Muscle of back (tissue), 11 donors: Measurements from ENCODE around the gene NXPH1. TPM values are rescaled to one million over a fixed set of nuclear protein-coding genes. Genes with fewer than 3 reads are reported as not detected.
"Not testable (repeated sequence)": the region's sequence is repeated elsewhere in the genome, so short reads cannot be mapped to it uniquely, and the experiment has no call there.

Experiments used
- DNase-seq, 3 donors: peaks; one replicate each; pipeline versions ENCODE4 v3.0.0 to v3.0.0-alpha.2; 2013
- polyA plus RNA-seq, 10 donors: library from polyadenylated mRNA; unstranded; fragments of 120-200 nt; gene quantifications; one replicate each; pipeline ENCODE4 v1.2.1, GENCODE V29; 2013; ENCODE audit not compliant: insufficient read length in 10 of 10

NXPH1 gene
- polyA plus RNA-seq, 10 donors: 0.10 TPM; not detected in 9

DNA sequence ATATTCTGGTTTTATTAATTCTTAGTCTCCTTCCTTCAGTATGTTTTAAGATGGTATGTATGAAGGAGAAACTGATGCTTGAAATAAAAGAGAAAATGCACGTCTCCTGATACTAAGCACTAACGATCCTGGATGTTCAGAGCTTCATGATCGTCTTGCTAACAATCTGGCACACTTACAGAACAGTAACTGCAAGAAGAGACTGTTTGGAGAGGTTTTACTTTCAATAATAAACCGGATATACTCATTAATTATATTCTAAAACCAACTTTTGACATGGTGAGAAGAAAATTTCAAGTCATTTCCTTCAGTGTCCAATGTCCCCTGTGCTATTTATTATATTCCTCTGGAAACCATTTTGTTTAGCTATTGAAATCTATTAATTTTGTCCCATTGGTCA, 251.0 kb downstream of the NXPH1 start:
- no peak for DNase-seq

DNA sequence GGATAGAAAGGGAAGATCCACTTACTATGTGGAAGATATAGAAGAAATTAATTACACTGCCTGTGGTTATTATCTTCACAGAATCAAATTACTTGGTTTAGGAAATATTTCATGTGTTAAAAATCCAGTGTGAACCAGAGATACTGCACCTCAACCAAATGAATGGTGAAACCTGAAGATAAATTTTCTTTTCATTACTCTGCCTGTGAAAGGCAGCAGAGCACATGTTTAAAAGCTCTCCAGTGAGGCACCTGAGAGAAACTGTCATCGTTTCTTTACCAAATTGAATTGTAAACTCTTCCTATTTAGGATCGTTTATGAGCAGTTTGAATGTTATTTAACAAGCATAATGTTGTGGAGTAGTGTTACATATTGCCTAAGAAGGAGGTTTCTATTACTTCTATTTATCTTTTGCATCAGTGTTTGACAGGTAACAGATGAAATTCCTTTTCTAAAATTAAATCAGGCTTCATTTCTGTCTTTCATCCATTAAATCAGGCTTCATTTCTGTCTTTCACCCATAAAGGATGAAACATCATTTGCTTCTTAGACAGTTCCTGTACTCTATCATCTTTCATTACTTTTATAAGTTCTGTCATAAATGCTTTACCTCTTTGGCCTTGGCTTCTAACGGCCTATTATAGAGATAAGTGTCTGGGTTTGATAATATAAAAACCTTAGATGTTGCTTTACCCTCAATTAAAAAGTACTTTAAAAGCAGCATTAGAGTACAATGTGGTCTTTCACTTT, 266.6 kb downstream of the NXPH1 start:
- DNase-seq: no peak

DNA sequence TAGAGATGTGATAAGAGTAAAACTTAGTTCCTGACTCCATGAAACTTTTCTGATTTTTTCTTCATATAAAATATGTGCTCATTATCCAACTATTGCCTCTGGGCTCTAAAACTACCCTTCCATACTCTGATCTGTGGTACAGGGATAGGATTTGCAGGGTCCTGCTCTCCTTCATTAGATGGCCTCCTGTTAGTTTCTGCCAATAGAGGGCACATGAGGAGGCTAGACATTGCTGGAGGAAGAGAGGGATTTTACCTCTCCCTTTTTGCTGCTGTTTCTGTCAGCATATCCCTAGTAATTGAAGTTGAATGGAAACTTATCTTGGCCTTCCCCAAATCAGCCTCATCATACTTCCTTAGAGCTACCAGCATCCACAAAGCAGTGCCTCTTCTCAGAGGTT, 269.4 kb downstream of the NXPH1 start:
- no peak for DNase-seq

DNA sequence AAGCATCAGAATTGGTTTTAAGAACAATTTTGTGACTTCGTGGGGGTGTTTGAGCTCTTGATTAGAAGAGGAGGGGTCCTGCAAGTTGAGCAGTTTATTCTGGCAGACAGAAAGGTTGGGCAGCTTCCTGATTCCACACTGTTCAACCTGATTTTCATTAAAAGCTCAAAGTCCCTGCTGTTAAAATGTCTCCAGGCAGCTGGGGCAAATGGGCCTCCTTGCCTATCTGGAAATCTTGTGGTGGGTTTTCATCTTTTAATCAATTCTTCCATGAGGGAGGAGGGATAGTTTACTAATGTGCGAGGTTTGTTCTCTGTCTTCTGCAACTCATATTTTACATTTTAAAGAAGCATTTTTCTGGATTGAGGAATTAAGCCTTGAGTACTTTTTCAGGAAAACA, 276.7 kb downstream of the NXPH1 start:
- DNase-seq: no peak

DNA sequence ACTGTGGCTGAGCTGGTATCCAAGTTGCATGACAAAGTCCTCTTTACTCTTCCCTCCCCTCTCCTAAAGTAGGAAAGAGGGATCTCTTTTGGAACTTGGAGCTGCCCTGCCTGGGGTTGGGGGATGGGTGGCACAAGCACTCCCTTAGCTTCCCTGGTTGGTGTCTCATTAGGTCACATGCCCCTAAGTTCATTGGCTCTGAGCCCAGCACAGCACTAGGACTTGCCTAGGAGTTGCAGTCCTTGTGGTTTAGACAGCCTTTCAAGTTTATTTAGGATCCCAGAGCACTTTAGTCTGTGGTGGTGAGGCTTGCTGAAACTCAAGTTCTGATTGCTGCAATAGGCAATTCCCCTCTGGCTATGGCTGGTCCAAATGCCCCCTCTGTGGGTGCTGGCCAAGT, 281.4 kb downstream of the NXPH1 start:
- DNase-seq: no peak

DNA sequence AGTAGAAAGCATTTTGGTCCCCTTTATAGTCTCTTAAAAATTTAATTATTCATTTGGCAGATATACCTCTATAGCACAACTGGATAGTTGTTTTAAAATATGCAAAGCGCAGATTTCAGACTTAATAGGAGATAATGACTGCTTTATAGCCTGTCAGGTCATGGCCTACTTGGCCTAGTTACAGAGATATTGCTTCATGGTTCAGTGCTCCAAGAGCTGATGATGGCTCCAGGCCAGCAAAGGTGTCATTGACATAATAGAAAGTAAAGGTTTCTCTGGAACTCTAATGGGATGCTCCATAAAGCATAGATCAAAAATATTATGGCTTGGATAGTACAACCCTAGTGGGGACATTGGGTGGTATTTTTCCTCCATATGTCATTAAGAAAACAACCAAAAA, 285.7 kb downstream of the NXPH1 start:
- no peak for DNase-seq

DNA sequence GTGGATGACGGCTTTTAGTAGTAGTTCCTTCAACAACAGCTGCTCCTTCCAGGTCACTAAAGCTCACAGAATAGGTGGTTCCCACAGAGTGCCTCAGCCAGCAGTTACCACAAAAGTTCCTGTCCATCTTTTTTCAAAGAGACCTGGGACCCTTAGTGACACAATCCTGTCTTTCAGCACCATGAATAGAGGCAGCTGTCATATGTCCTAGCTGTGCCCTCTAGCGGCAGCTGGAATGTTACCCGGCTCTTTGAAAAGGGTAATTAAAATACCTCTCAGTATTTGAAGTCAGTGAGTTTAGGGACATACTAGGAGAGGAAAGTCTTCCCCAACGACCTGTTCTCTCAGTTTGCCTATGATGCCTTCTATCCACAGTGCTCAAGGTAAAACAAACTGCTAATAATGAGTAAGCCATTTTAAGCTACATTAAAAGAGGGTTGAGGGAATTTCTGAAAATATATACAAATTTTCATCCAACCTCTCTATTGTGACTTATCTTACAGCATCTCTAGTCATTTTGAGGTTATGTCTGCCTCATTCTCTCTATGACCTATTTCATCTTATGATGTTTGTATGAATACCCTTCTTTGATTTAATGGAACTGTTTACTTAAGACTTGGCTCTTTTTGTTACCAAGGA, 290.8 kb downstream of the NXPH1 start:
- DNase-seq: peak in 2 of 3 donors; percentile 1 to 11

DNA sequence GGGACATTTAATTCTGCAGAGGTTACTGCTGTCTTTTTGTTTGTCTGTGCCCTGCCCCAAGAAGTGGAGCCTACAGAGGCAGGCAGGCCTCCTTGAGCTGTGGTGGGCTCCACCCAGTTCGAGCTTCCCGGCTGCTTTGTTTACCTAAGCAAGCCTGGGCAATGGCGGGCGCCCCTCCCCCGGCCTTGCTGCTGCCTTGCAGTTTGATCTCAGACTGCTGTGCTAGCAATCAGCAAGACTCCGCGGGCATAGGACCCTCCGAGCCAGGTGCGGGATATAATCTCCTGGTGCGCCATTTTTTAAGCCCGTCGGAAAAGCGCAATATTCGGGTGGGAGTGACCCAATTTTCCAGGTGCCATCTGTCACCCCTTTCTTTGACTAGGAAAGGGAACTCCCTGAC, 298.3 kb downstream of the NXPH1 start:
- not testable (repeated sequence) for DNase-seq

DNA sequence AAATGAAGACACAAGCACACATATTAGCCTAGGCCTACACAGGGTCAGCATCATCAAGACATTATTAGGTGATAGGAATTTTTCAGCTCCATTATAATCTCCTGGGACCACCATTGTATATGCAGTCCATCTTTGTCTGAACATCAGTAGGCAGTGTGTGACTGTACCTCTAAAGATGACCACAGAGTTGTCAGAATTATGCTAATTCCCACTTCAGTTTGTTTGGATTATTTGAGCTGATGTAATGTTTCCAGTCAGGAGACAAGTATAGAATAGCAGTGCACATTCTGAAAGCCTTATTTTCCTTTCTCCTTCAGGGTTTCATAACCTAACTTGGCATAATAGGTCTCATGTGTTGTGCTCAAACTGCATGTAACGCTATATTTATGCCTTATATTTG, 306.4 kb downstream of the NXPH1 start:
- DNase-seq: no peak

DNA sequence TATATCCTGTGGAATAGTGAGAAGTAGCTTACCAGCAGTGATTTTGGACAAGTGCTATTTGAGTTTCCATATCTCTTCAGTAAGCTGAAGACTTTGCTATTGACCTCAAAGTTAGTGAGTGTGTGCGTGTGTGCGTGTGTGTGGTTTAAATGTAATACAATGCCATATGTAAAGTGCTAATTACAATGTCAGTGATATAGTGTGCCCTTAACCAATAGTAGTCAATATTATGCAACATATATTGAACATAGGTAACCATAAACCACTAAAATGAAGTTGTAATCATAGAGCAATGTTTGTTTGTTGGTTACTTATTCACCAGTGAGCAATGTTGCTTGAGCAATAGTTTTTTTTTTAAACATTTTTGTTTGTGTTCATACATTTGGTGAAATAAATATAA, 309.4 kb downstream of the NXPH1 start:
- DNase-seq: no peak

DNA sequence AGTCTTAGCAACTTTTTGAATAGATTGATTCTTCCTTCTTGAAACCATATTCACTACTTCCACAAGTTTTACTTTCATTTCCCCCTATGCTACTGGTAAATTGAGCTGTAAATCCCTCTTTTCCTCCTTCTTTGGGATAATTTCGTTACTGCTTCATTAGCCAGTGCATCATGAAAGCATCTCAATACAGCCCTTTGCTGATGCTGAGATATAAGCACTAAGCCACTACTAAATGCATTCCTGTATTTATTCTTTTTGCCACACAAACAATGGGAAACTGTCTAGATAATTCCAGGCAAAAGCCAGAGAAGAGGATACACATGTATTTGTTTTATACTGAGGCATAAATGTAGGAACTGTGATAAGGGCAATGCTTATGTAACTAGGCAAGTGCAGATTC, 313.9 kb downstream of the NXPH1 start:
- no peak for DNase-seq

DNA sequence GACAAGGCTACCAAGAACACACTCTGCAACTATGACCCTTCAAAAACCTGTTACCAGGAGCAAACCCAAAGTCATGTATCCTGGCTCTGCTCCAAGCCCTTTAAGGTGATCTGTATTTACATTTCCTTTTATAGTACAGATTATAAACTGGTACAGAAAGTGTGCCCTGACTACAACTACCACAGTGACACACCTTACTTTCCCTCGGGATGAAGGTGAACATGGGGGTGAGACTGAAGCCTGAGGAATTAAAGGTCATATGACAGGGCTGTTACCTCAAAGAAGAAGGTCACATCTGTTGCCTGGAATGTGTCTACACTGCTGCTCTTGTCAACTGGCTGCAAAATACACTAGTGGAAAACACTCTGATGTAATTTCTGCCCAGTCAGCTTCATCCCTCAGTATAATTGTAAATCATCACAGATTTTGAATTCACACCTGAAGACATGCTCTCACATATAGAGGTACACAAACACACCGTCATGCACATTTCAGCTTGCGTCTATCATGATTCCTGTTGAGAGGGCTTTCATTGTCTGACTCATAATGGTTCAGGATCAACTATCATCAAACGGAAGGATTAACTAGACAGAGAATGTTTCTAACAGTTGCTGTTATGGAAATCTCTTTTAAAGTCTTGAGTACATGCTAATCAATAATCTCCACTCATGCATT, 318.3 kb downstream of the NXPH1 start:
- no peak for DNase-seq

DNA sequence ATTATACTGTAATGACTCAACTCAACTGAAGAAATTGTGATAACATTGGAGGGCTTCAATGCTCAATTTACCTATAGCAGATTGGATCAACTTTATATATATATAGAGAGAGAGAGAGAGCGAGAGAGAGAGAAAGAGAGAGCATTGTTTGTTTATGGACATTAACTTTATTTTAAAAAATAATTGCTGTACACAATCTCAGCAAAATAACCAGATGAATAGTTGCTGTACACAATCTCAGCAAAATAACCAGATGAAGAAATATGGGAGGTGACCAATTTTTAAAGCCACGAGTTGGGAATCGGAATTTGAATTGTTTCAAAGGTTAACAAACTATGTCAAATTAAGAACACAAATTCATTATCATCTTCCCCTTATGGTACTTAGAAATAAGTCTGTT, 319.9 kb downstream of the NXPH1 start:
- no peak for DNase-seq

DNA sequence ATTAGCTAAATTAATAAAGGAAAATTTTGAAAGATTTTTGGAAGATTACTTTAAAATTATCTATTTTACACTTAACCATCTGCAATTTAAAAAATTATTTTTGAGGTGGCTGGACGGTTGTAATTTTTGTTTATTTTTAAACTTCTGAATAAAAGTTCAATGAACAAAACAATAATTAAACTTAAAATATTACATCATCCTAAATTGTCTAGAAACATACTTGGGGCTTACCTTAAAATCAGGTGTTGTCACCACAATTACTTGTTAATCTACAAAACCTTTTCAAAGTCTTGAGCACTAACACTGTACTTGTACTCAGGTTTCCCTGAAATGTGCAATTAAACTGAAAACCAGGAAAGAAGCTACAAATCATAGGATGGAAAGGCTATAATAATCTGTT, 328.3 kb downstream of the NXPH1 start:
- DNase-seq: no peak

DNA sequence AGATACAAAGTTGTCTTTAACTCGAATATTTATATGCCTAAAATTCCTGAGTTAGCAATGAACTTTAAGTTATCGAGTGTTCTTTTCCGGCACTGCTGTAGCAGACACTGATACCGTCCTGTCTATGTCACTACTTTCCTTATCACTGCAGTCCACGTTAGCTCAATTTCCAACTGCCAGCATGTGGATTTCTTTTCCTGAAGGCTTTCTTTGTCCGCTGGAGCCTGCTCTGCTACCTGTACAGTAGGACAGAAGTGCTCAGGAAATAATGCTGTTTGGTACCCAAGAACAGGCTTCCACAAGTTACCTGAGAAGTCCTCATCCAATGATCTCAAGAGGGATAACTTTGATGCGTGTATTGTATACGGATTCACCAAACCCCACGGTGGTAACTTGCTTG, 329.4 kb downstream of the NXPH1 start:
- DNase-seq: no peak

DNA sequence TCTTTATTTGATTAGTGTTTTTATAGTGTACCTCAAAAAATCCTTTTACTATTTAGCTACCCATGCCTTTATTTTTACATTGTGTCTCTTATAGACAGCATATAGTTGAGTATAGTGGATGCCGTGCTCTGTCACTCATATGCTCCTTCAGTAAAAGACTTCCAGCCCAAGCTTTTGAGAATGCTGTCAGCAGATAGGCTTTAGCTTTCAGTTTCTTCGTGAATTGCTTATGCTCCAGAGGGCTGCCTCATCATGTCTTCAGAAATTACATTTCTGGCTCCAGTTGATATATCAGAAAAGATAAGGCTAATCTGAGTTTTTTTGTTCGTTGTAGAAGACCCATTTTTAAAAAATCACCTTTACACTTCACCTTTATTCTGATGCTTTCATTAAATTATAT, 332.0 kb downstream of the NXPH1 start:
- no peak for DNase-seq

DNA sequence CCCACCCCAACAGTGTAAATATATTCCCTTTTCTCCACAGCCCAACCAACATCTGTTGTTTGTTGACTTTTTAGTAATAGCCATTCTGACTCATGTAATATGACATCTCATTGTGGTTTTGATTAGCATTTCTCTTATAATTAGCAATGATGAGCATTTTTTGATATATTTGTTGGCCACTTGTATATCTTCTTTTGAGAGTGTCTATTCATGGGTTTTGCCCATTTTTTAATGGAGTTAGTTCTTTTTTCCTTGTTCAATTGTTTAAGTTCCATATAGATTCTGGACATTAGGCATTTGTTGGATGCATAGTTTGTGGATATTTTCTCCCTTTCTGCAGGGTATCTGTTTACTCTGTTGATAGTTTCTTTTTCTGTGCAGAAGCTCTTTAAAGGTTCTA, 340.1 kb downstream of the NXPH1 start:
- no peak for DNase-seq

DNA sequence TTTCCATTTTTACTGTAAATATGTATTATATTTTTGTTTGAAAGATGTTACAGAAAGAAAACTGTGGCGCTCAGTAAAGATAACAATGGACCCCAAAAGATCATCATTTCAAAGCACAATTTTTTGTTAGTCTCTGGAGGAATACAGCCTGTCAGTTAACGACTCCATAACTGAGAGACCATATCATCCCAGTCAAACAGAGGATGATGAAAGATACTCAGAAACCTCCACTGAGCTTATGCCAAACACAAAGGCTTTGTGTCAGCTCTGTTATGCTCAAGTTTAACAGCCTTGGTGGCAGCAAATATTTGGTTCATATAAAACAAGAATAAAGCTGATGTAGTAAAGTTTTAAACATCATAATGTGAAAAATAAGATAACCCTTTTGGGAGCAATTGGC, 345.1 kb downstream of the NXPH1 start:
- no peak for DNase-seq

DNA sequence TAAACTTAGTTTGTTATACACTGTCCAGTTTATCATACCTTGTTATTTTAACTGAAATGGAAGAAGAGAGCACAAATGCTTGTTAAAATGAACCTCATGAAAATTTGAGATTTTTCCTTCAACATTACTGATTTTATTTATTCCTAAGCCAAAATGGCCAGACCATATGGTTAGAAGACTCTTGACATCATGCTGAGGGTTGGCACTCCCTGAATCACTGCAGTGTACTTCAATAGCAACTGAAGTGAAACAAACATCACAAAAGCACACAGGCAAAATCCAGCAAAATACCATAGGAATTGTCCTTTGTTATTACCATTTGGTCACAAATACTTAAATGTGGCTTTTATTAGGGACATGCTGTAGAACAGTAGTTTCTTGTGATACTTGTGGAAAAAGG, 347.8 kb downstream of the NXPH1 start:
- DNase-seq: no peak

DNA sequence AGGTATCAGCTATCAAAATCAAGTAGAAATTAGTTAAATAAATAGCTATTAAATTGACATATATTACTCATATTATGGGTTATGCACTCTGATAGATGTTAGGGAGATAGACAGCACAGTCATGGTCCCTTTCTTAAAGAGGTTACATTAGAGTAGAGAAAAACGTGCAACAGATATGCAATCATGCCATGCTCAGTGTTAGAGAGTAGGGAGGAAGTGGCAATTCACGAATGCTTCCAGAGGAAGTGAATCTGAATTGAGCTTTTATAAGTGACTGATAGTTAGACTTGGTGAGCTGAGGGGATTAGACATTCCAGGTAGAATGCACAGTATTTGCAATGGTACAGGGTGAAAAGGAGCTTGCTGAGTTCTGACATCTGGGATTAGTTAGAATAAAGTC, 349.8 kb downstream of the NXPH1 start:
- no peak for DNase-seq

DNA sequence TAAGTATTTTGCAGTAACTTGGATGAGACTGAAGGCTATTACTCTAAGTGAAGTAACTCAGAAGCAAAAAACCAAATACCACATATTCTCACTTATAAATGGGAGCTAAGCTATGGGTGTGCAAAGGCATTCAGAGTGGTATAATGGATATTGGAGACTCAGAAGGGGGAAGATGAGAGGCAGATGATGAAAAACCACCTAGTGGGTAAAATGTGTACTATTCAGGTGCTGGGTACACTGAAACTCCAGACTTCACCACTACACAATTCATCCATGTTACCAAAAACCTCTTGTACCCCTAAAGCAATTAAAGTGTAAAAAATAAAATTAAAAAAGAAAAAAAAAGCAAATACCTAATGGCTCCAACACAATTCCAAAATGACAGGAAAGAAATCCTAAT, 351.7 kb downstream of the NXPH1 start:
- DNase-seq: no peak

DNA sequence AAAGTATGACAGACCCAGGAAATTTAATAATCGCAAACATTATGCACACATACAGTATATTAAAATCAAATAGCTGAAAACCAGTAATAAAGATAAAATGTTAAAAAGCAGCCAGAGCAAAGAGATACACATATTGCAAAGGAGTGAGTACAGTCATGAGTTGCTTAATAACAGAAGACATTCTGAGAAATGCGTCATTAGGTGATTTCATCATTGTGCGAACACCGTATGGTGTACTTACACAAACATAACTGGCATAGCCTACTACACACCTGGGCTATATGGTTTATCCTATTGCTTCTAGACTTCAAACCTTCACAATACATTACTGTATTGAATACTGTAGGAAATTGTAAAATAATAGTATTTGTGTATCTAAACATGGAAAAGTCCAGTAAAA, 367.6 kb downstream of the NXPH1 start:
- DNase-seq: no peak
